ENCODE data around the gene IFI44. TPM values are rescaled to one million over a fixed set of nuclear protein-coding genes. Genes with fewer than 3 reads are reported as not detected.

IFI44 gene
- total RNA-seq, 1 donor from 2014 or later, result 7.4 TPM

- Mint-ChIP-seq H3K4me1 (ENCODE audit: low read depth) (peaks cover 19% of the 10 kb centered on the region), H3K4me3 (ENCODE audit: unreplicated experiment) (no peak overlapping the region), H3K36me3 (ENCODE audit: low read depth) (peaks cover 5% of the 10 kb centered on the region), H3K9me3 (ENCODE audit: low read depth) (peaks cover 5% of the 10 kb centered on the region), H3K27ac (ENCODE audit: unreplicated experiment) (no peak overlapping the region), H3K27me3 (ENCODE audit: low read depth) (no peaks in the 10 kb centered on the region)
- TF ChIP-seq, protein P1, sequence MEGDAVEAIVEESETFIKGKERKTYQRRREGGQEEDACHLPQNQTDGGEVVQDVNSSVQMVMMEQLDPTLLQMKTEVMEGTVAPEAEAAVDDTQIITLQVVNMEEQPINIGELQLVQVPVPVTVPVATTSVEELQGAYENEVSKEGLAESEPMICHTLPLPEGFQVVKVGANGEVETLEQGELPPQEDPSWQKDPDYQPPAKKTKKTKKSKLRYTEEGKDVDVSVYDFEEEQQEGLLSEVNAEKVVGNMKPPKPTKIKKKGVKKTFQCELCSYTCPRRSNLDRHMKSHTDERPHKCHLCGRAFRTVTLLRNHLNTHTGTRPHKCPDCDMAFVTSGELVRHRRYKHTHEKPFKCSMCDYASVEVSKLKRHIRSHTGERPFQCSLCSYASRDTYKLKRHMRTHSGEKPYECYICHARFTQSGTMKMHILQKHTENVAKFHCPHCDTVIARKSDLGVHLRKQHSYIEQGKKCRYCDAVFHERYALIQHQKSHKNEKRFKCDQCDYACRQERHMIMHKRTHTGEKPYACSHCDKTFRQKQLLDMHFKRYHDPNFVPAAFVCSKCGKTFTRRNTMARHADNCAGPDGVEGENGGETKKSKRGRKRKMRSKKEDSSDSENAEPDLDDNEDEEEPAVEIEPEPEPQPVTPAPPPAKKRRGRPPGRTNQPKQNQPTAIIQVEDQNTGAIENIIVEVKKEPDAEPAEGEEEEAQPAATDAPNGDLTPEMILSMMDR (IDR thresholded peaks at IDR 0.05), result no peak
- no peak for DNase-seq (ENCODE audit: low spot score)
Measured at GRCh38 chr1:78647238-78647637, 2.4 kb upstream of the IFI44 start.

DNA sequence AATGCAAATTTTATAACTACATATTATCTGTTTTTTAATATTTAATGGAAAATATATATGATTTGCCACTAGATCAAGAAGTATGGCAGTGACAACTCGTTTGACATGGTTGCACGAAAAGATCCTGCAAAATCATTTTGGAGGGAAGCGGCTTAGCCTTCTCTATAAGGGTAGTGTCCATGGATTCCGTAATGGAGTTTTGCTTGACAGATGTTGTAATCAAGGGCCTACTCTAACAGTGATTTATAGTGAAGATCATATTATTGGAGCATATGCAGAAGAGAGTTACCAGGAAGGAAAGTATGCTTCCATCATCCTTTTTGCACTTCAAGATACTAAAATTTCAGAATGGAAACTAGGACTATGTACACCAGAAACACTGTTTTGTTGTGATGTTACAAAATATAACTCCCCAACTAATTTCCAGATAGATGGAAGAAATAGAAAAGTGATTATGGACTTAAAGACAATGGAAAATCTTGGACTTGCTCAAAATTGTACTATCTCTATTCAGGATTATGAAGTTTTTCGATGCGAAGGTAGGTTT lies 556 bp downstream of the IFI44 start:
- Mint-ChIP-seq H3K27ac (ENCODE audit: unreplicated experiment) (no peak overlapping the region), H3K36me3 (ENCODE audit: low read depth) (peaks cover 1% of the 10 kb centered on the region), H3K4me1 (ENCODE audit: low read depth) (peaks cover 23% of the 10 kb centered on the region), H3K4me3 (ENCODE audit: unreplicated experiment) (peak overlapping the region; percentile 33), H3K27me3 (ENCODE audit: low read depth) (no peaks in the 10 kb centered on the region), H3K9me3 (ENCODE audit: low read depth) (no peaks in the 10 kb centered on the region)
- DNase-seq (ENCODE audit: low spot score), result no peak
- TF ChIP-seq, protein P1 (IDR thresholded peaks at IDR 0.05), result no peak

DNA sequence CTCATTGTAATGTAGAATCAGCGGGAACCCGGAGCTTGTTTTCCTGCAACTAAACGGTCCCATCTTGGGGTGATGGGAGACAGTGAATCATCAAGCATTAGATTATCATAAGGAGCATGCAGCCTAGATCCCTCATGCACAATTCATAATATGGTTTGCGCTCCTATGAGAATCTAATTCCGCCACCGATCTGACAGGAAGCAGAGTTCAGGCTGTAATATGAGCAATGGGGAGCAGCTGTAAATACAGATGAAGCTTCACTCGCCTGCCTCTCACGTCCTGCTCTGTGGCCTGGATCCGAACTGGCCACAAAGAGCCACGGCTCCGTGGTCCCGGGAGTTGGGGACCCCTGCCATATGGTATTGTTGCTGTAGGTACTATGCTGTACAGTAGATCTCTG lies 1.6 kb downstream of the IFI44 start:
- peak overlapping the region; percentile 13 for H3K4me3 Mint-ChIP-seq (ENCODE audit: unreplicated experiment)
- H3K9me3 Mint-ChIP-seq (ENCODE audit: low read depth), result no peaks in the 10 kb centered on the region
- H3K4me1 Mint-ChIP-seq (ENCODE audit: low read depth), result peaks cover 23% of the 10 kb centered on the region
- H3K36me3 Mint-ChIP-seq (ENCODE audit: low read depth), result peaks cover 6% of the 10 kb centered on the region
- H3K27me3 Mint-ChIP-seq (ENCODE audit: low read depth), result no peaks in the 10 kb centered on the region
- no peak for DNase-seq (ENCODE audit: low spot score)
- TF ChIP-seq, protein P1 (IDR thresholded peaks at IDR 0.05), result no peak
- H3K27ac Mint-ChIP-seq (ENCODE audit: unreplicated experiment), result no peak overlapping the region

DNA sequence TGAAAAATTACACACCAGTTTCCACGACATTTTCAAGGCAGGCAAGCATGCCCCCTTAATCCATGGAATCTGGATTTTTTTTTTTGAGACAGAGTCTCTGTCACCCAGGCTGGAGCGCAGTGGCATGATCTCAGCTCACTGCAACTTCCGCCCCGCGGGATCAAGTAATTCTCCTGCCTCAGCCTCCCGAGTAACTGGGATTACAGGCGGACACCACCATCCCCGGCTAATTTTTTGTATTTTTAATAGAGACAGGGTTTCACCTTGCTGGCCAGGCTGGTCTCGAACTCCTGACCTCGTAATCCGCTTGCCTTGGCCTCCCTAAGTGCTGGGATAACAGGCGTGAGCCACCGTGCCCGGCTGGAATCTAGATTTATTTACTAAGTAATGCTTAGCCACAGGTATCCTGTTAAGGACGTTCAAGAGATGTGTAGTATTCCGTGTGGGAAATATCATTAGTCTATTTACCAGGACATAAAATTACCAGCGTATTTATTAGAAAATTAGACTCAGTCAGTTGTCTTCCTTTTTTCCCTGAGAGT lies 2.5 kb downstream of the IFI44 start:
- no peak for DNase-seq (ENCODE audit: low spot score)
- Mint-ChIP-seq H3K36me3 (ENCODE audit: low read depth) (peaks cover 6% of the 10 kb centered on the region), H3K27ac (ENCODE audit: unreplicated experiment) (no peak overlapping the region), H3K4me3 (ENCODE audit: unreplicated experiment) (no peak overlapping the region), H3K4me1 (ENCODE audit: low read depth) (peaks cover 23% of the 10 kb centered on the region), H3K27me3 (ENCODE audit: low read depth) (no peaks in the 10 kb centered on the region), H3K9me3 (ENCODE audit: low read depth) (no peaks in the 10 kb centered on the region)
- TF ChIP-seq, protein P1 (IDR thresholded peaks at IDR 0.05), result no peak

DNA sequence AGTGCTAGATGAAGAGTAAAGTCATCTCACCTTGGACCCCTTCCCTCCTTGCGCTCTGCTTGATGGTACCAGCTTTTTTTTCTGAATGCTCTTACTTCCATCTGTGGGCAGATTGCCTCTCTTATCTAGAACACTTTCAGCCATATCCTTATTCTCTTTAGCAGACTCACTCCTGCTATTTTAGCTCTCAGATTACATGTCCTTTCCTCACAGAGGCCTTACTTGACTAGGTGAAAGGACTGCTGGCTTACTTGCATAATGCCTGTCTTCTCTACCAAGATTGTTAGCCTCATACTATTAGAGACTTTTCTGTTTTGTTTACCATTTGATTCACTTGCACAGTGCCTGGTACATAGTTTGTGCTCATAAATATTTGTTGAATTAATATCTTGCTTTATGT lies 9.3 kb downstream of the IFI44 start:
- H3K4me1 Mint-ChIP-seq (ENCODE audit: low read depth), result no peaks in the 10 kb centered on the region
- H3K36me3 Mint-ChIP-seq (ENCODE audit: low read depth), result peaks cover 31% of the 10 kb centered on the region
- H3K27me3 Mint-ChIP-seq (ENCODE audit: low read depth), result no peaks in the 10 kb centered on the region
- DNase-seq (ENCODE audit: low spot score), result no peak
- H3K4me3 Mint-ChIP-seq (ENCODE audit: unreplicated experiment), result no peak overlapping the region
- H3K27ac Mint-ChIP-seq (ENCODE audit: unreplicated experiment), result no peak overlapping the region
- TF ChIP-seq, protein P1 (IDR thresholded peaks at IDR 0.05), result no peak
- no peaks in the 10 kb centered on the region for H3K9me3 Mint-ChIP-seq (ENCODE audit: low read depth)
